Esophagus squamous epithelium (tissue), 4 donors: ENCODE measurements around the gene CCDC30.
"Not testable (repeated sequence)": the region's sequence is repeated elsewhere in the genome, so short reads cannot be mapped to it uniquely, and the experiment has no call there.

Experiments used
- CTCF ChIP-seq, 6 experiments: fragments of 450-650 bp in 4 of 6; fragments of 200-600 bp in 2 of 6; sonication (generic) in 2 of 6; IDR thresholded peaks; one replicate each; pipeline ENCODE4 v1.5.1; 2016 to 2019; ENCODE audit warnings: antibody characterized with exemption in 6 of 6, mild to moderate bottlenecking in 4 of 6, moderate library complexity in 4 of 6
- POLR2A ChIP-seq, 4 donors: fragments of 450-650 bp; IDR thresholded peaks; one replicate each; pipeline ENCODE4 v1.6.1; 2017; ENCODE audit warnings: antibody characterized with exemption in 4 of 4, mild to moderate bottlenecking in 4 of 4, moderate library complexity in 3 of 4

- TF ChIP-seq CTCF, POLR2A (IDR thresholded peaks at IDR 0.05): not testable (repeated sequence)
Measured at GRCh38 chr1:42502031-42502430, 38.9 kb downstream of the CCDC30 start.
